Lower lobe of right lung (tissue), 2 donors: Measurements from ENCODE around the gene MAPKBP1. TPM values are rescaled to one million over a fixed set of nuclear protein-coding genes. Genes with fewer than 3 reads are reported as not detected.
"Not testable (repeated sequence)": the region's sequence is repeated elsewhere in the genome, so short reads cannot be mapped to it uniquely, and the experiment has no call there.

Source experiments
- ATAC-seq, 2 donors: fragments of 200-7000 bp; cut with Tn5 transposase; one replicate each; pipeline ENCODE4 v1.9.1; 2020 to 2022; ENCODE audit warnings: mild to moderate bottlenecking in 2 of 2, moderate library complexity in 2 of 2
- DNase-seq: peaks from one replicate; pipeline ENCODE4 v3.0.0-alpha.2; 2020
- H3K27ac ChIP-seq: fragments of 200-600 bp; one replicate; pipeline ENCODE4 v1.8.0; 2022
- H3K27me3 ChIP-seq: fragments of 200-600 bp; one replicate; pipeline ENCODE4 v1.8.0; 2022; ENCODE audit warnings: low read depth
- H3K36me3 ChIP-seq: fragments of 200-600 bp; one replicate; pipeline ENCODE4 v1.8.0; 2022; ENCODE audit warnings: mild to moderate bottlenecking
- H3K4me1 ChIP-seq: fragments of 200-600 bp; one replicate; pipeline ENCODE4 v1.8.0; 2022
- H3K4me3 ChIP-seq: fragments of 200-600 bp; one replicate; pipeline ENCODE4 v1.8.0; 2022; ENCODE audit warnings: mild to moderate bottlenecking
- H3K9me3 ChIP-seq: fragments of 200-600 bp; one replicate; pipeline ENCODE4 v1.8.0; 2022
- CTCF ChIP-seq: fragments of 200-600 bp; IDR thresholded peaks from one replicate; pipeline ENCODE4 v1.8.0; 2022; ENCODE audit warnings: antibody characterized with exemption, mild to moderate bottlenecking
- intact Hi-C: fragments of 100-400 bp; cut with DNase I; formaldehyde crosslinking; loops from one replicate; pipeline ENCODE4 v1.11.0; 2022
- long read RNA-seq: library from polyadenylated mRNA; unstranded; transcript quantifications from one replicate; pipeline ENCODE4 v2.0.0, GENCODE V29; 2021
- total RNA-seq: library from RNA; stranded (reverse); fragmentation: NEBNext Ultra II Directional; extraction: Animal tissue kit (Norgen Biotek cat#: 25700); gene quantifications from one replicate; pipeline ENCODE4 v1.2.1, GENCODE V29; 2021
- donor health status: DM: no; HTN: yes; CAD: no; lungs with severe emphysema.

MAPKBP1 gene
- total RNA-seq = 17.0 TPM
- long read RNA-seq, partial matches to known transcripts = 3 of 15 reads
- long read RNA-seq, other reads (novel, unspliced or antisense) = 12 of 15 reads

- Histone ChIP-seq H3K4me1 (peaks cover 39% of the 10 kb centered on the region), H3K27me3 (no peaks in the 10 kb centered on the region), H3K36me3 (no peaks in the 10 kb centered on the region), H3K4me3 (peak within 1 kb of the TSS; percentile 85), H3K27ac (peak within 1 kb of the TSS; percentile 81), H3K9me3 (no peaks in the 10 kb centered on the region)
- intact Hi-C loops = loop anchor here (5.0 kb wide), 1 partner anchor 38 kb away; no protein-coding TSS in a partner anchor
- DNase-seq = peak; percentile 99
- peak; percentile 76 for TF ChIP-seq CTCF
- peak; percentile 98 to 99 for ATAC-seq
Observed at GRCh38 chr15:41774062-41774881, at the start of gene MAPKBP1. TSS of gene MAPKBP1 (plus strand) at chr15:41774484. CDS start at chr15:41775276, 792 bp downstream.

- intact Hi-C loops = no loop called here
- DNase-seq (no peak), ATAC-seq (no peak)
- Histone ChIP-seq H3K9me3 (no peaks in the 10 kb centered on the region), H3K36me3 (peaks cover 32% of the 10 kb centered on the region), H3K27ac (no peak overlapping the region), H3K27me3 (no peaks in the 10 kb centered on the region), H3K4me1 (no peaks in the 10 kb centered on the region), H3K4me3 (no peak overlapping the region)
- no peak for TF ChIP-seq CTCF
Observed at GRCh38 chr15:41727143-41727542, 47.1 kb upstream of the MAPKBP1 start.

- H3K36me3 ChIP-seq = peaks cover 39% of the 10 kb centered on the region
- H3K4me3 ChIP-seq, H3K27ac ChIP-seq, intact Hi-C loops, ATAC-seq, H3K4me1 ChIP-seq, H3K27me3 ChIP-seq, H3K9me3 ChIP-seq, DNase-seq: not testable (repeated sequence)
Observed at GRCh38 chr15:41728061-41728460, 46.2 kb upstream of the MAPKBP1 start.

- intact Hi-C loops = no loop called here
Observed at GRCh38 chr15:41730543-41730942, 43.7 kb upstream of the MAPKBP1 start.

GRCh38 chr15:41732483-41732882 is 41.8 kb upstream of the MAPKBP1 start:
- no peaks in the 10 kb centered on the region for H3K27me3 ChIP-seq
- no peaks in the 10 kb centered on the region for H3K4me1 ChIP-seq
- no peak for ATAC-seq
- DNase-seq = no peak
- H3K27ac ChIP-seq = no peak overlapping the region
- no peak overlapping the region for H3K4me3 ChIP-seq
- no peak for TF ChIP-seq CTCF
- intact Hi-C loops = no loop called here
- no peaks in the 10 kb centered on the region for H3K9me3 ChIP-seq
- peaks cover 76% of the 10 kb centered on the region for H3K36me3 ChIP-seq

More at GRCh38 chr15:41730543-41730942, 43.7 kb upstream of the MAPKBP1 start:
- H3K36me3 ChIP-seq = peaks cover 59% of the 10 kb centered on the region
- no peaks in the 10 kb centered on the region for H3K27me3 ChIP-seq
- ATAC-seq (no peak), DNase-seq (no peak)
- no peak overlapping the region for H3K4me3 ChIP-seq
- no peaks in the 10 kb centered on the region for H3K4me1 ChIP-seq
- no peaks in the 10 kb centered on the region for H3K9me3 ChIP-seq
- TF ChIP-seq CTCF = no peak
- H3K27ac ChIP-seq = no peak overlapping the region

GRCh38 chr15:41734079-41734478 is 40.2 kb upstream of the MAPKBP1 start:
- Histone ChIP-seq H3K4me3 (no peak overlapping the region), H3K27me3 (no peaks in the 10 kb centered on the region), H3K36me3 (peaks cover 81% of the 10 kb centered on the region), H3K9me3 (no peaks in the 10 kb centered on the region), H3K27ac (no peak overlapping the region), H3K4me1 (no peaks in the 10 kb centered on the region)
- no peak for ATAC-seq
- DNase-seq = no peak
- TF ChIP-seq CTCF = no peak
- intact Hi-C loops = no loop called here
